OCI-LY7 (cell line): ENCODE results near the gene OR4D2. TPM values are rescaled to one million over a fixed set of nuclear protein-coding genes. Genes with fewer than 3 reads are reported as not detected.
A peak's percentile ranks its signal among the peaks of the same experiment; 100 is the strongest.

ENCODE experiments used
- BruUV-seq: library from RNA; stranded (reverse); fragments of 400-500 nt; replicated peaks from 2 replicates; lab custom pipeline; 2021; lab: Mats Ljungman, UMichigan
- CTCF ChIA-PET: fragments of 300-600 bp; sonication (Branson Sonifier 250); formaldehyde crosslinking; loops from one replicate; lab custom pipeline; 2022; ENCODE audit warnings: antibody characterized with exemption; ENCODE audit not compliant: unreplicated experiment; lab: Charles Lee
- POLR2A ChIA-PET: fragments of 300-600 bp; sonication (Branson Sonifier 250); formaldehyde crosslinking; loops from one replicate; lab custom pipeline; 2022; ENCODE audit warnings: antibody characterized with exemption; lab: Charles Lee
- DNase-seq: peaks from one replicate; pipeline ENCODE4 v3.0.0-alpha.2; 2015; ENCODE audit warnings: low spot score
- H2AFZ ChIP-seq: fragments of 200-600 bp; sonication (generic), shearing (Covaris generic); 2 replicates; pipeline ENCODE4 v1.6.1; 2014; ENCODE audit warnings: mild to moderate bottlenecking, antibody characterized with exemption, low read length, moderate library complexity
- H3K27ac ChIP-seq: fragments of 200-600 bp; sonication (generic); 2 replicates; pipeline ENCODE4 v1.5.1; 2014; ENCODE audit warnings: mixed run types, low read depth, mild to moderate bottlenecking, moderate library complexity, low read length, inconsistent platforms; ENCODE audit not compliant: poor library complexity, severe bottlenecking
- H3K36me3 ChIP-seq: fragments of 200-600 bp; sonication (generic); 2 replicates; pipeline ENCODE4 v1.6.1; 2014; ENCODE audit warnings: mild to moderate bottlenecking, antibody characterized with exemption, low read length, moderate library complexity, mixed read lengths; ENCODE audit not compliant: insufficient read depth
- H3K4me1 ChIP-seq: fragments of 200-600 bp; sonication (generic); 2 replicates; pipeline ENCODE4 v1.5.1; 2014; ENCODE audit warnings: mild to moderate bottlenecking, low read length; ENCODE audit not compliant: insufficient read depth, poor library complexity, severe bottlenecking
- H3K4me2 ChIP-seq: fragments of 200-600 bp; sonication (generic); 2 replicates; pipeline ENCODE4 v1.6.1; 2014; ENCODE audit warnings: mild to moderate bottlenecking, low read length
- H3K4me3 ChIP-seq: fragments of 200-600 bp; sonication (generic); 2 replicates; pipeline ENCODE4 v1.5.1; 2014; ENCODE audit warnings: mild to moderate bottlenecking, low read depth, low read length; ENCODE audit not compliant: poor library complexity, severe bottlenecking
- H3K79me2 ChIP-seq: fragments of 200-600 bp; sonication (generic); 2 replicates; pipeline ENCODE4 v1.6.1; 2016; ENCODE audit warnings: low read depth, mild to moderate bottlenecking, low read length, moderate library complexity, mixed read lengths; ENCODE audit not compliant: insufficient read depth
- H3K9me2 ChIP-seq: fragments of 200-600 bp; sonication (generic); 2 replicates; pipeline ENCODE4 v1.6.1; 2016; ENCODE audit warnings: mild to moderate bottlenecking, low read length, mixed read lengths; ENCODE audit not compliant: insufficient read depth
- H3K9me3 ChIP-seq: fragments of 200-600 bp; sonication (generic); 2 replicates; pipeline ENCODE4 v1.6.1; 2014; ENCODE audit warnings: mild to moderate bottlenecking, mixed run types, low read length, mixed read lengths
- H4K20me1 ChIP-seq: fragments of 200-600 bp; sonication (generic); 2 replicates; pipeline ENCODE4 v1.6.1; 2014; ENCODE audit warnings: mild to moderate bottlenecking, antibody characterized with exemption, low read length, moderate library complexity, mixed read lengths; ENCODE audit not compliant: insufficient read depth
- CTCF ChIP-seq: fragments of 200-600 bp; sonication (generic); conservative IDR thresholded peaks from 2 replicates; pipeline ENCODE4 v1.5.1; 2014; ENCODE audit warnings: mild to moderate bottlenecking, antibody characterized with exemption, low read length, moderate library complexity, mixed read lengths
- EZH2phosphoT487 ChIP-seq: fragments of 200-600 bp; sonication (generic); IDR thresholded peaks from 2 replicates; pipeline ENCODE4 v1.6.1; 2018; ENCODE audit warnings: low read depth, borderline replicate concordance, mild to moderate bottlenecking, mixed run types, antibody characterized with exemption, low read length, moderate library complexity, mixed read lengths
- intact Hi-C: fragments of 100-400 bp; cut with micrococcal nuclease; formaldehyde crosslinking; loops from one replicate; pipeline ENCODE4 v1.10.0; 2022; ENCODE audit not compliant: unreplicated experiment
- total RNA-seq, 2 experiments: library from RNA; depleted of rRNA in 1 of 2; stranded (reverse); fragments of >200 nt in 1 of 2; shearing (Covaris generic) in 1 of 2; gene quantifications; 2 replicates each; pipeline ENCODE4 v1.2.3, GENCODE V29; 2014 to 2022

OR4D2 gene
- total RNA-seq, 2 experiments from 2014 or later: not detected

GRCh38 chr17:58217766-58218165, 51.0 kb downstream of the OR4D2 start:
- H3K4me1 ChIP-seq: peaks cover 13% of the 10 kb centered on the region
- CTCF ChIA-PET: no interaction called here
- no TSS peak for BruUV-seq
- DNase-seq: no peak
- H3K4me3 ChIP-seq: no peak overlapping the region
- no peaks in the 10 kb centered on the region for H3K9me3 ChIP-seq
- intact Hi-C loops: no loop called here
- no peaks in the 10 kb centered on the region for H3K36me3 ChIP-seq
- TF ChIP-seq CTCF (no peak), EZH2phosphoT487 (no peak)
- H3K9me2 ChIP-seq: no peaks in the 10 kb centered on the region
- H4K20me1 ChIP-seq: no peaks in the 10 kb centered on the region
- POLR2A ChIA-PET: interaction anchor here (0.7 kb wide), 1 partner anchor 9 kb away, joined by 3 read pairs; no protein-coding TSS in a partner anchor
- H3K79me2 ChIP-seq: no peaks in the 10 kb centered on the region
- H3K4me2 ChIP-seq: no peak overlapping the region
- no peak overlapping the region for H3K27ac ChIP-seq
- H2AFZ ChIP-seq: no peak overlapping the region

- peak within 1 kb of the TSS; percentile 51 for H3K4me3 ChIP-seq
- peak within 1 kb of the TSS; percentile 62 for H3K4me2 ChIP-seq
- H3K27ac ChIP-seq: no peak within 1 kb of the TSS
- H3K79me2 ChIP-seq: no peaks in the 10 kb centered on the region
- H4K20me1 ChIP-seq: no peaks in the 10 kb centered on the region
- TF ChIP-seq EZH2phosphoT487 (no peak), CTCF (peak; percentile 59)
- POLR2A ChIA-PET: interaction anchor here (0.6 to 1.2 kb wide), 4 partner anchors 11 to 61 kb away, joined by 3 read pairs; no protein-coding TSS in a partner anchor
- CTCF ChIA-PET: no interaction called here
- H2AFZ ChIP-seq: peak within 1 kb of the TSS; percentile 86; the same call in 1 of the 2 replicates
- no peaks in the 10 kb centered on the region for H3K9me3 ChIP-seq
- intact Hi-C loops: no loop called here
- H3K4me1 ChIP-seq: peaks cover 13% of the 10 kb centered on the region
- H3K9me2 ChIP-seq: no peaks in the 10 kb centered on the region
- BruUV-seq: no TSS peak
- DNase-seq: peak; percentile 70
- no peaks in the 10 kb centered on the region for H3K36me3 ChIP-seq
Observed at GRCh38 chr17:58219007-58219788, 52.4 kb downstream of the OR4D2 start, which contains the start of gene MKS1. TSS of gene MKS1 (minus strand) at chr17:58219255. CDS start at chr17:58219230, 25 bp downstream.

GRCh38 chr17:58219789-58220183, 53.0 kb downstream of the OR4D2 start:
- DNase-seq: no peak
- peaks cover 13% of the 10 kb centered on the region for H3K4me1 ChIP-seq
- BruUV-seq: no TSS peak
- H3K4me3 ChIP-seq: peak overlapping the region; percentile 51
- H3K4me2 ChIP-seq: peak overlapping the region; percentile 62
- H2AFZ ChIP-seq: peak overlapping the region; percentile 86; the same call in 1 of the 2 replicates
- H3K36me3 ChIP-seq: no peaks in the 10 kb centered on the region
- ChIA-PET POLR2A (interaction anchor here (0.7 to 1.2 kb wide), 4 partner anchors 10 to 1267 kb away, joined by 3 read pairs; no protein-coding TSS in a partner anchor), CTCF (no interaction called here)
- intact Hi-C loops: no loop called here
- H3K9me2 ChIP-seq: no peaks in the 10 kb centered on the region
- H3K27ac ChIP-seq: no peak overlapping the region
- no peaks in the 10 kb centered on the region for H3K79me2 ChIP-seq
- no peak for TF ChIP-seq CTCF
- no peak for TF ChIP-seq EZH2phosphoT487
- no peaks in the 10 kb centered on the region for H4K20me1 ChIP-seq
- no peaks in the 10 kb centered on the region for H3K9me3 ChIP-seq
